GM12872 (cell line): ENCODE measurements around the gene SH2B3.

ENCODE experiments used
- TF ChIP-seq, protein P1 (sequence below): IDR thresholded peaks from 3 replicates; pipeline ENCODE4 v1.5.1; 2011; ENCODE audit warnings: low read depth, mild to moderate bottlenecking, low read length, moderate library complexity; ENCODE audit not compliant: insufficient read depth

SH2B3 gene

DNA sequence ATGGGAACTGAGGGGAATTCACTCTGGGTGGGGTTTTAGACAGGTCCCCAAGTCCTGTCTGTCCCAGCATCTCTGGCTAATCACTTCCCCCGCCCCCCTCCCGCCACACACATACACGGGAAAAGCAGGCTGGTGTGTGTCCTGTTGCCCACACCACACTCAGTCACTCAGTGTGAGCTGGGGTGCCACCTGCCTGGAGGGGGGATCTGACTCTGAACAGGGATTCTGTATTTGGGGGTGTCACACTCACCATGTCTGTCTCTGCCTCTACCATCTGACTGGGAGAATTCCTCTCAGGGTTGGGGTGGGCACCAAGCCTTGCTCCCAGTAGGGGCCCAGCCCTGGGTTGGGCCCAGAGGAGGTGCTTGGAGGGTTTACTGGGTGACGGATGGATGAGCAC is 31.1 kb downstream of the SH2B3 start:
- TF ChIP-seq, protein P1, sequence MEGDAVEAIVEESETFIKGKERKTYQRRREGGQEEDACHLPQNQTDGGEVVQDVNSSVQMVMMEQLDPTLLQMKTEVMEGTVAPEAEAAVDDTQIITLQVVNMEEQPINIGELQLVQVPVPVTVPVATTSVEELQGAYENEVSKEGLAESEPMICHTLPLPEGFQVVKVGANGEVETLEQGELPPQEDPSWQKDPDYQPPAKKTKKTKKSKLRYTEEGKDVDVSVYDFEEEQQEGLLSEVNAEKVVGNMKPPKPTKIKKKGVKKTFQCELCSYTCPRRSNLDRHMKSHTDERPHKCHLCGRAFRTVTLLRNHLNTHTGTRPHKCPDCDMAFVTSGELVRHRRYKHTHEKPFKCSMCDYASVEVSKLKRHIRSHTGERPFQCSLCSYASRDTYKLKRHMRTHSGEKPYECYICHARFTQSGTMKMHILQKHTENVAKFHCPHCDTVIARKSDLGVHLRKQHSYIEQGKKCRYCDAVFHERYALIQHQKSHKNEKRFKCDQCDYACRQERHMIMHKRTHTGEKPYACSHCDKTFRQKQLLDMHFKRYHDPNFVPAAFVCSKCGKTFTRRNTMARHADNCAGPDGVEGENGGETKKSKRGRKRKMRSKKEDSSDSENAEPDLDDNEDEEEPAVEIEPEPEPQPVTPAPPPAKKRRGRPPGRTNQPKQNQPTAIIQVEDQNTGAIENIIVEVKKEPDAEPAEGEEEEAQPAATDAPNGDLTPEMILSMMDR: no peak

DNA sequence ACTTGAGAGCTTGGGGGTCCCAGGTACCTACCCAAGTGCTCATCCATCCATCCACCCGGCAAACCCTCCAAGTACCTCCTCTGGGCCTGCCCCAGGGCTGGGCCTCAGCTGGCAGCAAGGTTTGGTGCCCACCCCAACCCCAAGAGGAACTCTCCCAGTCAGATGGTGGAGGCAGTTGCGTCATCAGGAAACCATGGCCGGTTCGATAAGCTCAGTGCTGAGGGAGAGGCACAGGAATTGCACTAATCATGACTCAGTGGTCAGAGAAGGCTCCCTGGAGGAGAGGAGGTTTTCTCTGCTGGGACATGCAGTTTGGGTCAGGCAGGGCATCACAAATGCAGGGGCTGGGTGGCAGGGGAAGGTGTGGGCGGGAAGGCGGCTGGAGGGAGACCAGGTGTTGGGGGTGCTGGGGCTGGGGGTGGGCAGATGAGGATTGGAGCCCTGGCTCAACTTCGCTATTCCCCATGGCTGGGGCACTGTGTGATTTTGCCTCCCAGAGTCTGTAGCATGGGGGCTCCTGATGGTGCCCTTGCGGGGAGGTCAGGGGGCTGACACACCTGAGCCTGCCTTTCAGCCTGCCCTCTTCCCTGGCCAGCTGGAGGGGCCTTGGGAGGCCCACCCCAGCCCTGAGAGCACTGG is 32.2 kb downstream of the SH2B3 start:
- TF ChIP-seq, protein P1: no peak

DNA sequence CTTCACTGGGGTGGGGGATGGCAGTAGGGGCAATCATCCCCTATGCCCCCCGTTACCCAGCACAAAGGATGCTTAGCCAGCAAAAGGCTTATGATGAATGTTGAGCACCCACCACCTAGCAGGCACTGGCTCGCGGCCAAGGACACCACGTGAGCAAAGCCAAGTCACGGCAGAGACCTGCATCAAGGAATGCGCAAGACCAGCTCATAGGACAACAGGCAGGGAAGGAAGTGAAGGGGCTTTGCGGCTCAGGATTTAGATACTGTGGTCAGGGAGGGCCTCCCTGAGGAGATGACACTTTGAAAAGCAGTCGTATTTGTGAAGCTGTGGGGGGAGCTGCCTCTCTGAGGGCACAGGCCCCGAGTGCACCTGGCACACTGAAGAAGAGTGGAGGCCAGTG is 32.8 kb downstream of the SH2B3 start:
- TF ChIP-seq, protein P1: no peak

DNA sequence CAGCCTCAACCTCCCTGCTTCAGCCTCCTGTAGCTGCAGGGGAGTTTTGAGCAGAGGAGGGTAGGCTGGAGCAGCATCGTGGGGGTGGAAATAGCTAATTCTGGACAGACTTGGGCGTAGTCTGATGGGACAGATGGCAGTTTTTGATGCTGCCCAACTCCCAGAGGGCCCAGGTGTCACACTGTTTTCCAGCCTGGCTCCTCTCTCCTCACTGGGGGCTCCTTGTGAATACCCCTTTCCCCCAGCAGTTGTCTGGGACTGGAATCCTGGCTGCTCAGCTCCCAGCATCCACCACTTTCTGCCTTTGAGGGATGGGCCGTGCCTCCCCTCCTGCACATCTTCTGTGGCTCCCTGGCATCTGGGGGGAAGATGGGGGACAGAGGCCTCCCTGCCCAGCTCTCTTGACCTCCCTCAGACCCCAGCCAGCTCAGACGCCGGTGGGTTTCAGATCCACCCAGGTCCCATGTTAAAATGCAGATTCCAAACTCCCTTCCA is 34.0 kb downstream of the SH2B3 start:
- TF ChIP-seq, protein P1: no peak

DNA sequence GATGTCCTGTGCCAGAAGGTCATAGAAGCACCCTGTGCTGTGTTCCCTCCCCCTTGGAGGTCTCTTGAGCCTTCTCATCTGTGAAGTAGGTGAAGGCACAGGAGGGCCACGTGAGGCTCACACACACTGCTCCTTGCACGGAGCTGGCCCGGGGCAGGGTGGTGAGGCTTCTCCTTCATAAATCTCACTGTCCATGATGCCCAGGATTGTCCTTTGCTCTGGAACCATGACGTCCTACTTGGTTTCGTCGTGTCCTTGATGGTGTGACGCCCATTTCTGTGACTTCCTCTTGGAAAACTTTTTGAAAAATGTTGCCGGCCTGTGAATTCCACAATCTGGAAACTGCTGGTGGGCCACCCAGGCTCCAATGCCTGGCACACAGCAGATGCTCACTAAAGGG is 34.4 kb downstream of the SH2B3 start:
- TF ChIP-seq, protein P1: no peak

DNA sequence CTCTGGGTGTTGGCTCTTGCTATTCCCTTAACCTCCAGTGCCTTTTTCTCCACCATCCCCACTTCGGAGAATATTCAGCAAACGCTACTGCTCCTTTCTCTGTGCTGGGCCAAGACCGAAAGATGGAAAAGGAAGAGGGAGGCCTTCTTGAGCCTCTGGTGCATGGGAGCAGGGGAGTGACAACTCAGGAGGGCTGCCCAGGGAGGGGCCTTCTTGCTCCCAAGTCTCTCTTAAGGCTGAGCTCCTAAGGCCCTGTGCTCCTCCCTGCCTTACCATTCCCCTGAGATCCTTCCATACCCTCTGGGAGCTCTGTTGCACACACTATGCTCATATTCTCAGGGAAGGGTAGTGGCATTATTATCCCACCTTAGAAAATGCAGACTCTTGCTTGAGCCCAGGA is 34.9 kb downstream of the SH2B3 start:
- TF ChIP-seq, protein P1: no peak

DNA sequence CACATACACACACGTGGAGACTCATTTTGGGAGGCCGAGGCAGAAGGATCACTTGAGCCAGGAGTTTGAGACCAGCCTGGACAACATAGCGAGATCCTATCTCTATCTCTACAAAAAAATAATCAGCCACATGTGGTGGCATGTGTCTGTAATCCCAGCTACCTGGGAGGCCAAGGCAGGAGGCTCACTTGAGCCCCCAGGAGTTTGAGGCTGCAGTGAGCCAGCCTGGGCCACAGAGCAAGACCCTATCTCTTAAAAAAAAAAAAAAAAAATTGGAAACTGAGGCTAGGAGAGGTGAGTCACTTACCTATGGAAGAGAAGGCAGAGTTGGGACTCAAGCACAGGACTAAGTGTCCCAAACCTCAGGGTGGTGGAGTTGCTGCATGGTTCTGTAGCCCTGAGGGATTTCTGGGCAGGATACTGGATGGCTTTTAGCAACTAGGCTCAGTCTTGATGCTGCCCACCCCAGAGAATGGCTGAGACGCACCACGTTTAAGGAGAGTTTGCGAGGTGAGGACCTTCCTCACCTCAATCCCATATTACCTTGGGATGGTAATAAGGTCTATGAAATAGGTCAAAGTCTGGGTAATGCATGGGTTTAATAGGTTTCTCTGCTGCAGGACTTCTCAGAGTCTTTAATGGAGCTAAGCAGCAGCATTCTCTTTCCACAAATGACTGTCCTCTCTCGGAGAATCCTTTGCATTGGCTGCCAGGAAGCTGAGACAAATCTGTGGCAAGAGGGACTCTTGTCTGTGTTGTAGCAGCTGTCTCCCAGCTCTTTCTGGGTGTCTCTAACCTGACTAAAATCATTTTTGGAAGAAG is 35.6 kb downstream of the SH2B3 start:
- TF ChIP-seq, protein P1: no peak
